ENCODE results near the gene HSPA12A. TPM values are rescaled to one million over a fixed set of nuclear protein-coding genes. Genes with fewer than 3 reads are reported as not detected.
A peak's percentile ranks its signal among the peaks of the same experiment; 100 is the strongest.

HSPA12A gene
- total and polyA plus RNA-seq, 2 of the 13 experiments (the other 11 are each of a cell fraction or from before 2014, with no cell fraction given), result 6.4 to 13.6 TPM

- no peak for TF ChIP-seq ZNF432 (CRISPR knock-in tag; IDR thresholded peaks at IDR 0.05; ENCODE audit: borderline replicate concordance)
- TF ChIP-seq CHD2 (IDR thresholded peaks at IDR 0.05; ENCODE audit: low read depth, low read length), result no peak
- TF ChIP-seq NONO (IDR thresholded peaks at IDR 0.05), result no peak
- peak; percentile 48; the same call in 1 of the 2 replicates for TF ChIP-seq NONO (CRISPR knock-in tag; conservative IDR thresholded peaks at IDR 0.05)
- TF ChIP-seq ADNP (CRISPR knock-in tag; IDR thresholded peaks at IDR 0.05), result no peak
- peak; percentile 50; the same call in 1 of the 2 replicates for TF ChIP-seq ZNF605 (CRISPR knock-in tag; IDR thresholded peaks at IDR 0.05)
- no peak for TF ChIP-seq ZNF660 (CRISPR knock-in tag; IDR thresholded peaks at IDR 0.05; ENCODE audit: borderline replicate concordance, low read depth)
- no peak for TF ChIP-seq ZNF138 (CRISPR knock-in tag; IDR thresholded peaks at IDR 0.05; ENCODE audit: low read depth)
- TF ChIP-seq ZNF17 (CRISPR knock-in tag; IDR thresholded peaks at IDR 0.05), result no peak
- no peak for TF ChIP-seq ZNF414 (CRISPR knock-in tag; IDR thresholded peaks at IDR 0.05)
- TF ChIP-seq CBX1 (IDR thresholded peaks at IDR 0.05; ENCODE audit: low read depth), result no peak
- no peak for TF ChIP-seq AFF4 (CRISPR knock-in tag; IDR thresholded peaks at IDR 0.05)
- no peak for TF ChIP-seq CENPBD1 (CRISPR knock-in tag; IDR thresholded peaks at IDR 0.05; ENCODE audit: borderline replicate concordance, low read depth)
- no peak for TF ChIP-seq NFIC (IDR thresholded peaks at IDR 0.05; ENCODE audit: low read length)
- TF ChIP-seq ZNF749 (CRISPR knock-in tag; IDR thresholded peaks at IDR 0.05; ENCODE audit: borderline replicate concordance), result no peak
- no peak for TF ChIP-seq SMYD3 (CRISPR knock-in tag; IDR thresholded peaks at IDR 0.05)
- no peak for TF ChIP-seq TMF1 (CRISPR knock-in tag; IDR thresholded peaks at IDR 0.05; ENCODE audit: low read depth)
- peak; percentile 61 for TF ChIP-seq ASH2L (IDR thresholded peaks at IDR 0.05; ENCODE audit: insufficient read length, low read depth, low read length)
- no peak for TF ChIP-seq CC2D1A (CRISPR knock-in tag; IDR thresholded peaks at IDR 0.05)
- TF ChIP-seq SMARCC2 (IDR thresholded peaks at IDR 0.05), result no peak
- TF ChIP-seq RBAK (CRISPR knock-in tag; IDR thresholded peaks at IDR 0.05), result no peak
- TF ChIP-seq SRSF9 (IDR thresholded peaks at IDR 0.05; ENCODE audit: borderline replicate concordance, insufficient read depth, low read depth, low read length, poor library complexity, severe bottlenecking), result no peak
- no peak for TF ChIP-seq ZNF670 (CRISPR knock-in tag; IDR thresholded peaks at IDR 0.05; ENCODE audit: borderline replicate concordance)
- TF ChIP-seq PRPF4 (IDR thresholded peaks at IDR 0.05; ENCODE audit: low read depth, low read length, poor library complexity, severe bottlenecking), result no peak
Observed at GRCh38 chr10:116694243-116694926, 48.0 kb downstream of the HSPA12A start (continued).
